ENCODE data around the gene NRXN3. TPM values are rescaled to one million over a fixed set of nuclear protein-coding genes. Genes with fewer than 3 reads are reported as not detected.

Gene NRXN3
- total RNA-seq, 1 experiment from 2014 or later: 0.80 TPM

GRCh38 chr14:79856381-79856780 lies 1686.2 kb downstream of the NRXN3 start:
- Histone ChIP-seq H3K36me3 (replicated peaks; ENCODE audit: control insufficient read depth, insufficient read depth, low read length) (no peaks in the 10 kb centered on the region), H3K27me3 (ENCODE audit: control insufficient read depth, insufficient read depth, low read length) (no peaks in the 10 kb centered on the region), H3K4me3 (ENCODE audit: insufficient read depth, low read depth, low read length) (no peak overlapping the region)
- DNase-seq: no peak

GRCh38 chr14:79861111-79861510 lies 1690.9 kb downstream of the NRXN3 start:
- Histone ChIP-seq H3K36me3 (replicated peaks; ENCODE audit: control insufficient read depth, insufficient read depth, low read length) (no peaks in the 10 kb centered on the region), H3K4me3 (ENCODE audit: insufficient read depth, low read depth, low read length) (no peak overlapping the region), H3K27me3 (ENCODE audit: control insufficient read depth, insufficient read depth, low read length) (no peaks in the 10 kb centered on the region)
- peak; percentile 61 for DNase-seq

GRCh38 chr14:79862045-79862444 lies 1691.9 kb downstream of the NRXN3 start:
- no peaks in the 10 kb centered on the region for H3K27me3 ChIP-seq (ENCODE audit: control insufficient read depth, insufficient read depth, low read length)
- DNase-seq: no peak
- no peaks in the 10 kb centered on the region for H3K36me3 ChIP-seq (replicated peaks; ENCODE audit: control insufficient read depth, insufficient read depth, low read length)
- no peak overlapping the region for H3K4me3 ChIP-seq (ENCODE audit: insufficient read depth, low read depth, low read length)

GRCh38 chr14:79871136-79871535 lies 1701.0 kb downstream of the NRXN3 start:
- Histone ChIP-seq H3K36me3 (replicated peaks; ENCODE audit: control insufficient read depth, insufficient read depth, low read length) (no peaks in the 10 kb centered on the region), H3K4me3 (ENCODE audit: insufficient read depth, low read depth, low read length) (no peak overlapping the region), H3K27me3 (ENCODE audit: control insufficient read depth, insufficient read depth, low read length) (no peaks in the 10 kb centered on the region)
- no peak for DNase-seq

- no peaks in the 10 kb centered on the region for H3K27me3 ChIP-seq (ENCODE audit: control insufficient read depth, insufficient read depth, low read length)
- H3K36me3 ChIP-seq (replicated peaks; ENCODE audit: control insufficient read depth, insufficient read depth, low read length): no peaks in the 10 kb centered on the region
- no peak overlapping the region for H3K4me3 ChIP-seq (ENCODE audit: insufficient read depth, low read depth, low read length)
- DNase-seq: no peak
Measured at GRCh38 chr14:79878229-79878628, 1708.1 kb downstream of the NRXN3 start.

GRCh38 chr14:79878785-79879184 lies 1708.6 kb downstream of the NRXN3 start:
- Histone ChIP-seq H3K27me3 (ENCODE audit: control insufficient read depth, insufficient read depth, low read length) (no peaks in the 10 kb centered on the region), H3K4me3 (ENCODE audit: insufficient read depth, low read depth, low read length) (no peak overlapping the region), H3K36me3 (replicated peaks; ENCODE audit: control insufficient read depth, insufficient read depth, low read length) (no peaks in the 10 kb centered on the region)
- DNase-seq: no peak

- Histone ChIP-seq H3K27me3 (ENCODE audit: control insufficient read depth, insufficient read depth, low read length) (no peaks in the 10 kb centered on the region), H3K4me3 (ENCODE audit: insufficient read depth, low read depth, low read length) (no peak overlapping the region), H3K36me3 (replicated peaks; ENCODE audit: control insufficient read depth, insufficient read depth, low read length) (no peaks in the 10 kb centered on the region)
- no peak for DNase-seq
Measured at GRCh38 chr14:79881299-79881698, 1711.1 kb downstream of the NRXN3 start.

- H3K27me3 ChIP-seq (ENCODE audit: control insufficient read depth, insufficient read depth, low read length): no peaks in the 10 kb centered on the region
- DNase-seq: no peak
- H3K36me3 ChIP-seq (replicated peaks; ENCODE audit: control insufficient read depth, insufficient read depth, low read length): no peaks in the 10 kb centered on the region
- no peak overlapping the region for H3K4me3 ChIP-seq (ENCODE audit: insufficient read depth, low read depth, low read length)
Measured at GRCh38 chr14:79890527-79890926, 1720.4 kb downstream of the NRXN3 start.

GRCh38 chr14:79896009-79896408 lies 1725.8 kb downstream of the NRXN3 start:
- DNase-seq: no peak
- Histone ChIP-seq H3K36me3 (replicated peaks; ENCODE audit: control insufficient read depth, insufficient read depth, low read length) (no peaks in the 10 kb centered on the region), H3K4me3 (ENCODE audit: insufficient read depth, low read depth, low read length) (no peak overlapping the region), H3K27me3 (ENCODE audit: control insufficient read depth, insufficient read depth, low read length) (no peaks in the 10 kb centered on the region)

GRCh38 chr14:79899610-79900009 lies 1729.4 kb downstream of the NRXN3 start:
- Histone ChIP-seq H3K27me3 (ENCODE audit: control insufficient read depth, insufficient read depth, low read length) (no peaks in the 10 kb centered on the region), H3K4me3 (ENCODE audit: insufficient read depth, low read depth, low read length) (no peak overlapping the region), H3K36me3 (replicated peaks; ENCODE audit: control insufficient read depth, insufficient read depth, low read length) (no peaks in the 10 kb centered on the region)
- no peak for DNase-seq

- no peaks in the 10 kb centered on the region for H3K36me3 ChIP-seq (replicated peaks; ENCODE audit: control insufficient read depth, insufficient read depth, low read length)
- H3K4me3 ChIP-seq (ENCODE audit: insufficient read depth, low read depth, low read length): no peak overlapping the region
Measured at GRCh38 chr14:79904497-79904896, 1734.3 kb downstream of the NRXN3 start.

GRCh38 chr14:79906994-79907393 lies 1736.8 kb downstream of the NRXN3 start:
- DNase-seq: no peak
- Histone ChIP-seq H3K4me3 (ENCODE audit: insufficient read depth, low read depth, low read length) (no peak overlapping the region), H3K36me3 (replicated peaks; ENCODE audit: control insufficient read depth, insufficient read depth, low read length) (no peaks in the 10 kb centered on the region), H3K27me3 (ENCODE audit: control insufficient read depth, insufficient read depth, low read length) (no peaks in the 10 kb centered on the region)

More at GRCh38 chr14:79904497-79904896, 1734.3 kb downstream of the NRXN3 start:
- no peaks in the 10 kb centered on the region for H3K27me3 ChIP-seq (ENCODE audit: control insufficient read depth, insufficient read depth, low read length)
- DNase-seq: no peak

GRCh38 chr14:79910086-79910485 lies 1739.9 kb downstream of the NRXN3 start:
- Histone ChIP-seq H3K36me3 (replicated peaks; ENCODE audit: control insufficient read depth, insufficient read depth, low read length) (no peaks in the 10 kb centered on the region), H3K4me3 (ENCODE audit: insufficient read depth, low read depth, low read length) (no peak overlapping the region), H3K27me3 (ENCODE audit: control insufficient read depth, insufficient read depth, low read length) (no peaks in the 10 kb centered on the region)
- no peak for DNase-seq

- no peak for DNase-seq
- Histone ChIP-seq H3K27me3 (ENCODE audit: control insufficient read depth, insufficient read depth, low read length) (no peaks in the 10 kb centered on the region), H3K36me3 (replicated peaks; ENCODE audit: control insufficient read depth, insufficient read depth, low read length) (no peaks in the 10 kb centered on the region), H3K4me3 (ENCODE audit: insufficient read depth, low read depth, low read length) (no peak overlapping the region)
Measured at GRCh38 chr14:79911744-79912143, 1741.6 kb downstream of the NRXN3 start.

- Histone ChIP-seq H3K27me3 (ENCODE audit: control insufficient read depth, insufficient read depth, low read length) (no peaks in the 10 kb centered on the region), H3K36me3 (replicated peaks; ENCODE audit: control insufficient read depth, insufficient read depth, low read length) (no peaks in the 10 kb centered on the region), H3K4me3 (ENCODE audit: insufficient read depth, low read depth, low read length) (no peak overlapping the region)
- no peak for DNase-seq
Measured at GRCh38 chr14:79914595-79914994, 1744.4 kb downstream of the NRXN3 start.

GRCh38 chr14:79915406-79915805 lies 1745.2 kb downstream of the NRXN3 start:
- no peaks in the 10 kb centered on the region for H3K36me3 ChIP-seq (replicated peaks; ENCODE audit: control insufficient read depth, insufficient read depth, low read length)

More at GRCh38 chr14:79915406-79915805, 1745.2 kb downstream of the NRXN3 start:
- DNase-seq: no peak
- no peak overlapping the region for H3K4me3 ChIP-seq (ENCODE audit: insufficient read depth, low read depth, low read length)
- no peaks in the 10 kb centered on the region for H3K27me3 ChIP-seq (ENCODE audit: control insufficient read depth, insufficient read depth, low read length)
